Measurements from ENCODE around the gene TIGD3. TPM values are rescaled to one million over a fixed set of nuclear protein-coding genes. Genes with fewer than 3 reads are reported as not detected.

Gene TIGD3
- total and polyA plus RNA-seq, 2 of the 13 experiments (the other 11 are each of a cell fraction or from before 2014, with no cell fraction given), result 0.49 to 4.9 TPM

GRCh38 chr11:65383778-65384177, 29.2 kb downstream of the TIGD3 start (continued):
- TF ChIP-seq, protein P1, sequence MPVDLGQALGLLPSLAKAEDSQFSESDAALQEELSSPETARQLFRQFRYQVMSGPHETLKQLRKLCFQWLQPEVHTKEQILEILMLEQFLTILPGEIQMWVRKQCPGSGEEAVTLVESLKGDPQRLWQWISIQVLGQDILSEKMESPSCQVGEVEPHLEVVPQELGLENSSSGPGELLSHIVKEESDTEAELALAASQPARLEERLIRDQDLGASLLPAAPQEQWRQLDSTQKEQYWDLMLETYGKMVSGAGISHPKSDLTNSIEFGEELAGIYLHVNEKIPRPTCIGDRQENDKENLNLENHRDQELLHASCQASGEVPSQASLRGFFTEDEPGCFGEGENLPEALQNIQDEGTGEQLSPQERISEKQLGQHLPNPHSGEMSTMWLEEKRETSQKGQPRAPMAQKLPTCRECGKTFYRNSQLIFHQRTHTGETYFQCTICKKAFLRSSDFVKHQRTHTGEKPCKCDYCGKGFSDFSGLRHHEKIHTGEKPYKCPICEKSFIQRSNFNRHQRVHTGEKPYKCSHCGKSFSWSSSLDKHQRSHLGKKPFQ (CRISPR knock-in tag; IDR thresholded peaks at IDR 0.05; ENCODE audit: insufficient replicate concordance), result peak; percentile 76
- TF ChIP-seq, protein P2, sequence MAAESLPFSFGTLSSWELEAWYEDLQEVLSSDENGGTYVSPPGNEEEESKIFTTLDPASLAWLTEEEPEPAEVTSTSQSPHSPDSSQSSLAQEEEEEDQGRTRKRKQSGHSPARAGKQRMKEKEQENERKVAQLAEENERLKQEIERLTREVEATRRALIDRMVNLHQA (CRISPR knock-in tag; IDR thresholded peaks at IDR 0.05), result no peak
- TF ChIP-seq, protein P3, sequence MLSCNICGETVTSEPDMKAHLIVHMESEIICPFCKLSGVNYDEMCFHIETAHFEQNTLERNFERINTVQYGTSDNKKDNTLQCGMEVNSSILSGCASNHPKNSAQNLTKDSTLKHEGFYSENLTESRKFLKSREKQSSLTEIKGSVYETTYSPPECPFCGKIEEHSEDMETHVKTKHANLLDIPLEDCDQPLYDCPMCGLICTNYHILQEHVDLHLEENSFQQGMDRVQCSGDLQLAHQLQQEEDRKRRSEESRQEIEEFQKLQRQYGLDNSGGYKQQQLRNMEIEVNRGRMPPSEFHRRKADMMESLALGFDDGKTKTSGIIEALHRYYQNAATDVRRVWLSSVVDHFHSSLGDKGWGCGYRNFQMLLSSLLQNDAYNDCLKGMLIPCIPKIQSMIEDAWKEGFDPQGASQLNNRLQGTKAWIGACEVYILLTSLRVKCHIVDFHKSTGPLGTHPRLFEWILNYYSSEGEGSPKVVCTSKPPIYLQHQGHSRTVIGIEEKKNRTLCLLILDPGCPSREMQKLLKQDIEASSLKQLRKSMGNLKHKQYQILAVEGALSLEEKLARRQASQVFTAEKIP (CRISPR knock-in tag; IDR thresholded peaks at IDR 0.05; ENCODE audit: borderline replicate concordance), result no peak
- TF ChIP-seq, protein P4, sequence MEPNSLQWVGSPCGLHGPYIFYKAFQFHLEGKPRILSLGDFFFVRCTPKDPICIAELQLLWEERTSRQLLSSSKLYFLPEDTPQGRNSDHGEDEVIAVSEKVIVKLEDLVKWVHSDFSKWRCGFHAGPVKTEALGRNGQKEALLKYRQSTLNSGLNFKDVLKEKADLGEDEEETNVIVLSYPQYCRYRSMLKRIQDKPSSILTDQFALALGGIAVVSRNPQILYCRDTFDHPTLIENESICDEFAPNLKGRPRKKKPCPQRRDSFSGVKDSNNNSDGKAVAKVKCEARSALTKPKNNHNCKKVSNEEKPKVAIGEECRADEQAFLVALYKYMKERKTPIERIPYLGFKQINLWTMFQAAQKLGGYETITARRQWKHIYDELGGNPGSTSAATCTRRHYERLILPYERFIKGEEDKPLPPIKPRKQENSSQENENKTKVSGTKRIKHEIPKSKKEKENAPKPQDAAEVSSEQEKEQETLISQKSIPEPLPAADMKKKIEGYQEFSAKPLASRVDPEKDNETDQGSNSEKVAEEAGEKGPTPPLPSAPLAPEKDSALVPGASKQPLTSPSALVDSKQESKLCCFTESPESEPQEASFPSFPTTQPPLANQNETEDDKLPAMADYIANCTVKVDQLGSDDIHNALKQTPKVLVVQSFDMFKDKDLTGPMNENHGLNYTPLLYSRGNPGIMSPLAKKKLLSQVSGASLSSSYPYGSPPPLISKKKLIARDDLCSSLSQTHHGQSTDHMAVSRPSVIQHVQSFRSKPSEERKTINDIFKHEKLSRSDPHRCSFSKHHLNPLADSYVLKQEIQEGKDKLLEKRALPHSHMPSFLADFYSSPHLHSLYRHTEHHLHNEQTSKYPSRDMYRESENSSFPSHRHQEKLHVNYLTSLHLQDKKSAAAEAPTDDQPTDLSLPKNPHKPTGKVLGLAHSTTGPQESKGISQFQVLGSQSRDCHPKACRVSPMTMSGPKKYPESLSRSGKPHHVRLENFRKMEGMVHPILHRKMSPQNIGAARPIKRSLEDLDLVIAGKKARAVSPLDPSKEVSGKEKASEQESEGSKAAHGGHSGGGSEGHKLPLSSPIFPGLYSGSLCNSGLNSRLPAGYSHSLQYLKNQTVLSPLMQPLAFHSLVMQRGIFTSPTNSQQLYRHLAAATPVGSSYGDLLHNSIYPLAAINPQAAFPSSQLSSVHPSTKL (CRISPR knock-in tag; IDR thresholded peaks at IDR 0.05), result peak; percentile 72
- TF ChIP-seq ZNF772 (CRISPR knock-in tag; IDR thresholded peaks at IDR 0.05), result no peak
- TF ChIP-seq ZNF816 (CRISPR knock-in tag; IDR thresholded peaks at IDR 0.05; ENCODE audit: borderline replicate concordance), result no peak
- TF ChIP-seq, protein P5, sequence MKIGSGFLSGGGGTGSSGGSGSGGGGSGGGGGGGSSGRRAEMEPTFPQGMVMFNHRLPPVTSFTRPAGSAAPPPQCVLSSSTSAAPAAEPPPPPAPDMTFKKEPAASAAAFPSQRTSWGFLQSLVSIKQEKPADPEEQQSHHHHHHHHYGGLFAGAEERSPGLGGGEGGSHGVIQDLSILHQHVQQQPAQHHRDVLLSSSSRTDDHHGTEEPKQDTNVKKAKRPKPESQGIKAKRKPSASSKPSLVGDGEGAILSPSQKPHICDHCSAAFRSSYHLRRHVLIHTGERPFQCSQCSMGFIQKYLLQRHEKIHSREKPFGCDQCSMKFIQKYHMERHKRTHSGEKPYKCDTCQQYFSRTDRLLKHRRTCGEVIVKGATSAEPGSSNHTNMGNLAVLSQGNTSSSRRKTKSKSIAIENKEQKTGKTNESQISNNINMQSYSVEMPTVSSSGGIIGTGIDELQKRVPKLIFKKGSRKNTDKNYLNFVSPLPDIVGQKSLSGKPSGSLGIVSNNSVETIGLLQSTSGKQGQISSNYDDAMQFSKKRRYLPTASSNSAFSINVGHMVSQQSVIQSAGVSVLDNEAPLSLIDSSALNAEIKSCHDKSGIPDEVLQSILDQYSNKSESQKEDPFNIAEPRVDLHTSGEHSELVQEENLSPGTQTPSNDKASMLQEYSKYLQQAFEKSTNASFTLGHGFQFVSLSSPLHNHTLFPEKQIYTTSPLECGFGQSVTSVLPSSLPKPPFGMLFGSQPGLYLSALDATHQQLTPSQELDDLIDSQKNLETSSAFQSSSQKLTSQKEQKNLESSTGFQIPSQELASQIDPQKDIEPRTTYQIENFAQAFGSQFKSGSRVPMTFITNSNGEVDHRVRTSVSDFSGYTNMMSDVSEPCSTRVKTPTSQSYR (CRISPR knock-in tag; IDR thresholded peaks at IDR 0.05; ENCODE audit: borderline replicate concordance), result peak; percentile 27; the same call in 1 of the 2 replicates
- peak; percentile 21; the same call in 1 of the 2 replicates for TF ChIP-seq NCOR1 (IDR thresholded peaks at IDR 0.05; ENCODE audit: borderline replicate concordance, low read length)
- TF ChIP-seq FOXP1 (IDR thresholded peaks at IDR 0.05), result no peak
- TF ChIP-seq FOXP1 (CRISPR knock-in tag; IDR thresholded peaks at IDR 0.05), result peak; percentile 20; the same call in 1 of the 2 replicates
- TF ChIP-seq, protein P6, sequence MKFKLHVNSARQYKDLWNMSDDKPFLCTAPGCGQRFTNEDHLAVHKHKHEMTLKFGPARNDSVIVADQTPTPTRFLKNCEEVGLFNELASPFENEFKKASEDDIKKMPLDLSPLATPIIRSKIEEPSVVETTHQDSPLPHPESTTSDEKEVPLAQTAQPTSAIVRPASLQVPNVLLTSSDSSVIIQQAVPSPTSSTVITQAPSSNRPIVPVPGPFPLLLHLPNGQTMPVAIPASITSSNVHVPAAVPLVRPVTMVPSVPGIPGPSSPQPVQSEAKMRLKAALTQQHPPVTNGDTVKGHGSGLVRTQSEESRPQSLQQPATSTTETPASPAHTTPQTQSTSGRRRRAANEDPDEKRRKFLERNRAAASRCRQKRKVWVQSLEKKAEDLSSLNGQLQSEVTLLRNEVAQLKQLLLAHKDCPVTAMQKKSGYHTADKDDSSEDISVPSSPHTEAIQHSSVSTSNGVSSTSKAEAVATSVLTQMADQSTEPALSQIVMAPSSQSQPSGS (CRISPR knock-in tag; IDR thresholded peaks at IDR 0.05), result peak; percentile 35; the same call in 1 of the 2 replicates
- TF ChIP-seq MXI1 (IDR thresholded peaks at IDR 0.05; ENCODE audit: borderline replicate concordance, low read depth, low read length), result no peak
- no peak for TF ChIP-seq BHLHE40 (IDR thresholded peaks at IDR 0.05; ENCODE audit: low read length)
- TF ChIP-seq SALL1 (CRISPR knock-in tag; IDR thresholded peaks at IDR 0.05), result peak; percentile 48
- no peak for TF ChIP-seq ZXDC (CRISPR knock-in tag; IDR thresholded peaks at IDR 0.05)
